ENCODE data around the gene RAB36. TPM values are rescaled to one million over a fixed set of nuclear protein-coding genes. Genes with fewer than 3 reads are reported as not detected.

Gene RAB36
- total RNA-seq, 1 donor from 2014 or later, result 3.8 TPM

GRCh38 chr22:23102776-23103175 is 42.5 kb upstream of the RAB36 start:
- TF ChIP-seq, protein P1, sequence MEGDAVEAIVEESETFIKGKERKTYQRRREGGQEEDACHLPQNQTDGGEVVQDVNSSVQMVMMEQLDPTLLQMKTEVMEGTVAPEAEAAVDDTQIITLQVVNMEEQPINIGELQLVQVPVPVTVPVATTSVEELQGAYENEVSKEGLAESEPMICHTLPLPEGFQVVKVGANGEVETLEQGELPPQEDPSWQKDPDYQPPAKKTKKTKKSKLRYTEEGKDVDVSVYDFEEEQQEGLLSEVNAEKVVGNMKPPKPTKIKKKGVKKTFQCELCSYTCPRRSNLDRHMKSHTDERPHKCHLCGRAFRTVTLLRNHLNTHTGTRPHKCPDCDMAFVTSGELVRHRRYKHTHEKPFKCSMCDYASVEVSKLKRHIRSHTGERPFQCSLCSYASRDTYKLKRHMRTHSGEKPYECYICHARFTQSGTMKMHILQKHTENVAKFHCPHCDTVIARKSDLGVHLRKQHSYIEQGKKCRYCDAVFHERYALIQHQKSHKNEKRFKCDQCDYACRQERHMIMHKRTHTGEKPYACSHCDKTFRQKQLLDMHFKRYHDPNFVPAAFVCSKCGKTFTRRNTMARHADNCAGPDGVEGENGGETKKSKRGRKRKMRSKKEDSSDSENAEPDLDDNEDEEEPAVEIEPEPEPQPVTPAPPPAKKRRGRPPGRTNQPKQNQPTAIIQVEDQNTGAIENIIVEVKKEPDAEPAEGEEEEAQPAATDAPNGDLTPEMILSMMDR (IDR thresholded peaks at IDR 0.05), result no peak
- DNase-seq, result no peak
- no peak overlapping the region for H3K27ac ChIP-seq
- ATAC-seq, result no peak
- H3K27me3 ChIP-seq, result no peaks in the 10 kb centered on the region
- intact Hi-C loops (cut with DNase I), result no loop called here
- peaks cover 7% of the 10 kb centered on the region for H3K4me1 ChIP-seq
- no peak overlapping the region for H3K4me3 ChIP-seq
- H3K36me3 ChIP-seq, result no peaks in the 10 kb centered on the region
- no peaks in the 10 kb centered on the region for H3K9me3 ChIP-seq

DNA sequence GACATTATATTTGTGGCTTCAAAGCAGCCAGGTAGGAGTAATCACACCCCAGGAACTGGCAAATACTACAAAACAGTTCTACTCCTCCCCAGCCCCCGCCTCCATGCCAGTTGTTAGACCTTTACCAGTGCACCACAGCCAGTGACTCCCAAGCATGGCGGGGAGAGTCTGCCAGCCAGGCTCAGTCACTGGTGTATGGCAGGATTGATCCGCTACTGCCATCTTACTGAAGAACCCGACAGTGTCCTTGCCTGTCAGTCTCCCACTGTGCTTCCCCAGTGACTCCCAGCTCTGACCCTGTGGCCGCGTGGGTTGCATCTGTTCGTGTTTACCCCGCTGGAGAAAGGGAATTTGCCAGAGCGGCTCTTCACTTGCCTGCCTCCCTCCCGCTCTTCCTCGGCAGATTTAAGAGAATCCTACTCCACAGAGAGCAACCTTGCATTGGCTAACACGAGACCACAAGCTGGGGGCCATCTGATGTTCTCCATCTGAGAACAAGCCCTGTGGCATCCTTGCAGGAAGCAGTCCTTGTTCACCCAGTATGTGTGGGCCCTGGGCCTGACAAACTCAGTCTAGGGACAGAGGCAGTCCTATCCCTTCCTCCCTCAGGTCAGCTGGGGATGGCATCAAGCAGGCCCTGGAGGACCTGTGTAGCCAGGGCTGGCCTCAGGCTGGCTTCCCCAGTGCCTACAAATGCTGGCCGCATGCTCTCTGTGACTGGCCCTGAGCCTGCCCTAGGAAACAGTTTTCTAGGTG is 41.9 kb upstream of the RAB36 start:
- intact Hi-C loops (cut with DNase I), result no loop called here

DNA sequence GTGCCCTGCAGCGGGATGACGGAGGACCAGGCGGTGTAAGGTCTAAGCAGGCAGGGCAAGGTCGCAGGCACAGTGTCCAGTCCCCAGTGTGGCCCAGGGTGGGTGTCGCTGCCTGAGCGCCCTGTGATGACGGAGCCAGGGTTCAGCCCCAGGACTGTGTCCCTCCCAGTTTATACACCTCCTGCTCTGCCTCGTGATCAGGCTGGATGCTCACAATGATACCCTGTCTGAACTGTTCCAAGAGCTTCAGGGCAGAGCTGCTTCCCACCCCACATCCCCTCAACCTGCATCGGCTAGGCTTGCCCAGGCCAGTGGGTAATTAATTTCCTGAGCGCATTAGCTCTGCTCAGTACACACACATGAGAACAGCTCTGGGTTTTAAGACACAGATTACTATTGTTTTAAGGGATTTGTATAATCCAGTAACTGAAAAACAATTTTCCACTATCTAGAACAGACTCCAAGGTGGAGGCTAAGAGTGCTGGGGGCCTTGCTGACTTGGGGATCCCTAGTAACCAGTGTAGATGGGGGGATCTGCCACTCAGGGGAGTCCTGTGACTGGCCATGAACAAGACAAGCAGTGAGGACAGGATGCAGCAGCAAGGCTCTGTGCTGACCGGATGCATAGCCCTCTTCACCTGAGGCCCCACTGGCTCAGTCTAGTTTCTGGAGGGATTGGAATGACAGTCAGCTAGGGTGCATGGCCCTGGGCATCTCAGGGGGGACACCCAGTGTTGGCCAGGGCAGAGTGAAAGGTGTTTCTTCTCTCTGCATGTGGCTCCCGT is 40.9 kb upstream of the RAB36 start:
- intact Hi-C loops (cut with DNase I), result no loop called here
- Histone ChIP-seq H3K27ac (no peak overlapping the region), H3K4me1 (no peaks in the 10 kb centered on the region), H3K4me3 (no peak overlapping the region), H3K9me3 (no peaks in the 10 kb centered on the region), H3K27me3 (no peaks in the 10 kb centered on the region), H3K36me3 (no peaks in the 10 kb centered on the region)
- TF ChIP-seq, protein P1 (IDR thresholded peaks at IDR 0.05), result no peak
- no peak for ATAC-seq
- DNase-seq, result no peak

More for the DNA sequence above, 41.9 kb upstream of the RAB36 start:
- no peak overlapping the region for H3K4me3 ChIP-seq
- no peak for ATAC-seq
- no peaks in the 10 kb centered on the region for H3K36me3 ChIP-seq
- H3K27ac ChIP-seq, result no peak overlapping the region
- H3K4me1 ChIP-seq, result peaks cover 4% of the 10 kb centered on the region
- no peak for DNase-seq
- H3K9me3 ChIP-seq, result no peaks in the 10 kb centered on the region
- TF ChIP-seq, protein P1 (IDR thresholded peaks at IDR 0.05), result no peak
- no peaks in the 10 kb centered on the region for H3K27me3 ChIP-seq

GRCh38 chr22:23105304-23105703 is 40.0 kb upstream of the RAB36 start:
- no peak for DNase-seq
- no peak overlapping the region for H3K4me3 ChIP-seq
- intact Hi-C loops (cut with DNase I), result no loop called here
- no peaks in the 10 kb centered on the region for H3K4me1 ChIP-seq
- H3K27me3 ChIP-seq, result no peaks in the 10 kb centered on the region
- no peaks in the 10 kb centered on the region for H3K9me3 ChIP-seq
- no peak for ATAC-seq
- TF ChIP-seq, protein P1 (IDR thresholded peaks at IDR 0.05), result no peak
- no peaks in the 10 kb centered on the region for H3K36me3 ChIP-seq
- no peak overlapping the region for H3K27ac ChIP-seq

DNA sequence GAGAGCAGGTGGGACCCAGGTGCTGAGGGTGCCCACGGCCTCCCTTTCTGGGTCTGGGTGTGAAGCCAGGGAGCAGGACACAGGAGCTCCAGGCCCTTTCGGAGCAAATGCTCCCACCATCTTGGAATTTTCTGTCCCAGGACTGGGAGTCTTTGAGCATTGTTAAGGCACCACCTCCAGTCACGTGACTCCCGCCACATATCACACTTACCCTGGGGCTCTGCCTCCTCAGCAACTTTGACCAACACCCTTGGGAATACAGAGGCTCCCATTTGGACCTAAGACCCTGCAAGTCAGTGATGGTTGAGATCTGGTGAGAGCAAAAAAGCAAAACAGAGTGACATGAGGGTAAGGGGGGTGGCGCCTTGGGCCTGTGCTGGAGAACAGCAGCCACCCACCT is 39.4 kb upstream of the RAB36 start:
- H3K36me3 ChIP-seq, result no peaks in the 10 kb centered on the region
- TF ChIP-seq, protein P1 (IDR thresholded peaks at IDR 0.05), result no peak
- H3K4me3 ChIP-seq, result no peak overlapping the region
- H3K4me1 ChIP-seq, result no peaks in the 10 kb centered on the region
- no peak for DNase-seq
- ATAC-seq, result no peak
- H3K27ac ChIP-seq, result no peak overlapping the region
- no peaks in the 10 kb centered on the region for H3K9me3 ChIP-seq
- no peaks in the 10 kb centered on the region for H3K27me3 ChIP-seq
- intact Hi-C loops (cut with DNase I), result no loop called here
